Thymus (tissue), 11 donors: ENCODE results near the gene ANO2. TPM values are rescaled to one million over a fixed set of nuclear protein-coding genes. Genes with fewer than 3 reads are reported as not detected.

Experiments used
- DNase-seq, 9 donors: peaks; one replicate each; pipeline ENCODE4 v3.0.0-alpha.2; 2013; ENCODE audit warnings: low spot score in 9 of 9, low read depth in 6 of 9, missing footprints in 1 of 9
- H3K27ac ChIP-seq, 2 donors: one replicate each; pipeline ENCODE4 v1.5.1; 2013; ENCODE audit warnings: control low read depth in 1 of 2, low read depth in 1 of 2, low read length in 1 of 2, mild to moderate bottlenecking in 1 of 2, moderate library complexity in 1 of 2
- H3K27me3 ChIP-seq, 2 donors: one replicate each; pipeline ENCODE4 v1.5.1; 2013; ENCODE audit warnings: low read length in 1 of 2; ENCODE audit not compliant: control insufficient read depth in 2 of 2, insufficient read depth in 1 of 2
- H3K36me3 ChIP-seq, 2 donors: one replicate each; pipeline ENCODE4 v1.5.1; 2013; ENCODE audit warnings: low read length in 1 of 2, mild to moderate bottlenecking in 1 of 2, moderate library complexity in 1 of 2; ENCODE audit not compliant: control insufficient read depth in 2 of 2, insufficient read depth in 2 of 2
- H3K4me1 ChIP-seq, 2 donors: one replicate each; pipeline ENCODE4 v1.5.1; 2013; ENCODE audit warnings: low read length in 2 of 2; ENCODE audit not compliant: control insufficient read depth in 2 of 2, insufficient read depth in 2 of 2
- H3K4me3 ChIP-seq, 2 donors: one replicate each; pipeline ENCODE4 v1.5.1; 2013; ENCODE audit warnings: low read length in 2 of 2, control low read depth in 1 of 2, mild to moderate bottlenecking in 1 of 2
- H3K9me3 ChIP-seq, 2 donors: one replicate each; pipeline ENCODE4 v1.5.1; 2013; ENCODE audit warnings: low read length in 1 of 2, mild to moderate bottlenecking in 1 of 2; ENCODE audit not compliant: control insufficient read depth in 2 of 2, insufficient read depth in 1 of 2
- WGBS: extraction: QIAGEN DNeasy Blood & Tissue Kit; methylation state at CpG from one replicate; pipeline ENCODE4 v1.1.7; 2013; 5-methylcytosine and 5-hydroxymethylcytosine counted together
- polyA plus RNA-seq: library from polyadenylated mRNA; stranded (reverse); fragments of 200-250 nt; gene quantifications from one replicate; pipeline ENCODE4 v1.2.3, GENCODE V29; 2013
- total RNA-seq: library from RNA; stranded (reverse); fragments of 120-200 nt; gene quantifications from one replicate; pipeline ENCODE4 v1.2.4, GENCODE V29; 2013
- donor health status: healthy.

The ANO2 gene
- total and polyA plus RNA-seq, 2 donors = 0.57 to 1.4 TPM

DNA sequence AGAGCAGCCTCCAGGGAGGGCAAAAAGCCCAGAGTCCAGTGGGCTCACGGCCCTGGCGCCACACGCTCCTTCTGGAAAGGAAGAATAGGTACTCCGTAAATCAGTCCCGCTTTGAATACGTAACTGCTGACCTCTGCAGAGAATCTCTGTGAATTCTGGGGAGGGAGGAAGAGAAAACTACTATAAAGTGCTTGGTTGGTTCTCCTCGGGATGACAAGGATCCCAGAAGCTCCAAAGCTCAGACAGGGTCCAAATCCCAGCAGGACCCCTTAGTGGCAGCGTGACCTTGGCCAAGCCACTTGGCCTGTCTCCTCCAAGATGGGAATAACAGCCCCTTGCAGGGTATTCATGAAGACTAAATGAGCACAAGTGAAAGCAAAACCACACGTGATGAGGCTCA, 31.7 kb downstream of the ANO2 start:
- DNase-seq = no peak
- 89% methylated on average over 9 of the region's 9 CpGs for WGBS
- Histone ChIP-seq H3K9me3 (no peaks in the 10 kb centered on the region), H3K27me3 (no peaks in the 10 kb centered on the region), H3K27ac (no peak overlapping the region), H3K4me3 (no peak overlapping the region), H3K4me1 (no peaks in the 10 kb centered on the region), H3K36me3 (no peaks in the 10 kb centered on the region)

DNA sequence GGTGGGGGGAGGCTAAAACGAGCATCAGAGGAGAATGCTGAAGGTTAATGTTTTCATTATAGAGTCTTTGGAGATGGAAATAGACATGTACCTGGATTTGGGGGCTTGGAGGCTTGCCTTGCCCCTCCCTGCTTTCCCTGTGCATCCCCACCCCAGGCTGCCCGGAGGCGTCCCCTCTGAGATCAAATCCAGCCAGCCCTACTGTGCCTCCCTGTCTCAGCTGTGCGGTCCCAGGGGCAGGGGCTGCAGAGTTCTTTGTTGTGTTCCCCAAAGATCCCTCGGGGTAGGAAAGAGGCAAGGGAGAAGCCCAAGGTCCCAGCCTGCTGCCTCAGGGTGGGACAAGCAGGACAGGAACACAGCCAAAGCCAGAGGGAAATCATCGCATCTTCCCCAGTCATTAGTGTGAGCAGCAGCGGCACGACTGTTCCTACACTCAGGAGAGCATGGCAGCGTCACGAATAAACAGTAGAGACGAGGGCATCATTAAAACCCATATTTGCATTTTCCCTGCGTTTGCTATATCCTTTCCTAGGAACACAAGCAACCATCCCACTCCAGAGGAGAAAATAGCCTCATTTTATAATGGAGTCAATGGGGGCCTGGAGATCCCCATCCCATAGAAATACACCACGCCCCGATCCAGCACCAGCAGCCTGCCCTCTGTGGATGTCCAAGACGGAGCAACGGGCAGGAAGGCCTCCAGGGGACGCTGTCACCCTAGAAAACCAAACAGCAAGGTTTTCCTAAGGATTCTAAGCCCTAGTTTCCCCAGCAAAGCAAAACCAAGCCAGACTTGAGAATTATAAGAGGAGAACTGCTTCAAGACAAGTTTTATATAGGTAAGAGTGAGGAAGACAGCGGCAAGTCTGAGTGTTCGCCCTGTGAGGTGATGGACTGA, 32.4 kb downstream of the ANO2 start:
- H3K27ac ChIP-seq = no peak overlapping the region
- no peaks in the 10 kb centered on the region for H3K27me3 ChIP-seq
- no peak for DNase-seq
- H3K9me3 ChIP-seq = no peaks in the 10 kb centered on the region
- no peaks in the 10 kb centered on the region for H3K36me3 ChIP-seq
- no peak overlapping the region for H3K4me3 ChIP-seq
- 94% methylated on average over 19 of the region's 19 CpGs for WGBS
- H3K4me1 ChIP-seq = no peaks in the 10 kb centered on the region

DNA sequence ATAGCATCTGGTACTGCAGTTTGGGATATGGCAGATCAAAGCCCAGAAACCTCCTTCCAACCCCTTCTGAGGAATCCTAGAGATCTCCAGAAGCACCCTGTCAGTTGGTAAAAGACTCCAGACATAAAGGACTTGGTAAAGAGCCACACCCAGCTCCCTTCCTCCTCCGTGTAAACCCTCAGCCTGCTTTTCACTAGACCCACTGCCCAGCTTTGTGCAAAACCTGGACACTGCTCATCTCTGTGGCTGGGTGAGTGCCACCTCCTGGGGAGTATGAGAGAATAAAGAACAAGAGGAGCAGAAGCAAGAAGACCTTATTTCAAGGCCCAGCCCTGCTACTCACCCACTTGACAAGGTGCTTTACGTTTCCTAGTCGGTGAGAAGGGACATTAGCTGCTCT, 33.0 kb downstream of the ANO2 start:
- no peaks in the 10 kb centered on the region for H3K36me3 ChIP-seq
- H3K9me3 ChIP-seq = no peaks in the 10 kb centered on the region
- H3K27me3 ChIP-seq = no peaks in the 10 kb centered on the region
- WGBS = 91% methylated on average over 3 of the region's 3 CpGs
- no peak overlapping the region for H3K4me3 ChIP-seq
- DNase-seq = no peak
- H3K27ac ChIP-seq = no peak overlapping the region
- no peaks in the 10 kb centered on the region for H3K4me1 ChIP-seq

DNA sequence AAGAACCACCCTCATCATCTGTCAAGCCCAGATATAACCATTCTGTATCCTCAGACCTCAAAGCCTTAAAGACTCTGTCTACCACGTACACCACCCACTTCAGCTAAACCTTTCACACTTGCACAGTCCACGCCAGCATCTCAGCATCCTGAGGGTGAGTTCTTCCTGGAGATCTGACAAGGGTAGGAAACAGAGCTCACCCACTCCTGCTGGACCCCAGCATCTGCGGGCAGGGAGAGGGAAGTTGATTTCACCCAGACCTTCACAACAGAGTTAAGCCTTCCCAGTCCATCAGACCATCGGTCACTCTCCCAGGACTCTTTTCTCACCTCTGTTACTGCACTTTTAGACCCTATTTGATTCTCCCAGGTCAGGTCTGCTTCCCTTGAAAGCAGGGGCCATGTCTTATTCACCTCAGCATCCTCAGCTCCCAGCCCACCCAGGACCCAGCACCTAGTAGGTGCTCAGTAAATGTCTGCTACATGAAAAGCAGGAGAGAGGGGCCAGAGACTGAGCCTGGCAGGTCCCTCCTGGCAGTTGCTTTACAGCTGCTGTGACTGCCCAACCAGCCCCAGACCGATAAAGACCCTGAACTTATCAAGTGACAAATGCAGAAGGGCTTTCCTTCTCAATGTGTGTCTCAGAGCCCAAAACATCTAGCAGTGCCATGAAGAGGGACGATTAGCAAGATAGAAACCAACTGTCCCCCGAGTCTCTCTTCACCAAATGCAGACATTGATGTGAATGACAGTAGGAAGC, 34.1 kb downstream of the ANO2 start:
- WGBS = 89% methylated on average over 7 of the region's 7 CpGs
- H3K4me1 ChIP-seq = no peaks in the 10 kb centered on the region
- H3K4me3 ChIP-seq = no peak overlapping the region
- no peaks in the 10 kb centered on the region for H3K27me3 ChIP-seq
- H3K36me3 ChIP-seq = no peaks in the 10 kb centered on the region
- no peak overlapping the region for H3K27ac ChIP-seq
- no peaks in the 10 kb centered on the region for H3K9me3 ChIP-seq
- no peak for DNase-seq

DNA sequence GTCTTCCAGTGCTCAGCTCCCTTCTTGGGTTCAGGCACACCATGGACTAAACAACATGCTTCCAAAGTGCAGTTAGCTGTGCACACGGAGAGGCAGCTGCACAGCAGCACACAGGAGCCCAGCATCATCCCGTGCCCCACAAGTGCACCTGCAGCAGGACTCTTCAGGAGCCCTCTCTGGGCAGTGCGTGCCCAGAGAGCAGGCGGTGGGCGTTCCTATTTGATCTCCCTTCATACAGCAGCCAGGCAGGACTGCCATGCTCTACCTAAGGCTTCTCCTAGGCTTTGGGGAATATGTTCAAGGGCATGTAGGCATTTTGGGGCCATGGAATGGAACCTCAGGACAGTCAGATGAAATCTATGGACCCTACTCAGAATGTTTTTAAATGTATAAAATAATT, 35.5 kb downstream of the ANO2 start:
- no peaks in the 10 kb centered on the region for H3K9me3 ChIP-seq
- no peaks in the 10 kb centered on the region for H3K27me3 ChIP-seq
- DNase-seq = no peak
- H3K4me1 ChIP-seq = no peaks in the 10 kb centered on the region
- 96% methylated on average over 5 of the region's 5 CpGs for WGBS
- H3K27ac ChIP-seq = no peak overlapping the region
- no peaks in the 10 kb centered on the region for H3K36me3 ChIP-seq
- H3K4me3 ChIP-seq = no peak overlapping the region

DNA sequence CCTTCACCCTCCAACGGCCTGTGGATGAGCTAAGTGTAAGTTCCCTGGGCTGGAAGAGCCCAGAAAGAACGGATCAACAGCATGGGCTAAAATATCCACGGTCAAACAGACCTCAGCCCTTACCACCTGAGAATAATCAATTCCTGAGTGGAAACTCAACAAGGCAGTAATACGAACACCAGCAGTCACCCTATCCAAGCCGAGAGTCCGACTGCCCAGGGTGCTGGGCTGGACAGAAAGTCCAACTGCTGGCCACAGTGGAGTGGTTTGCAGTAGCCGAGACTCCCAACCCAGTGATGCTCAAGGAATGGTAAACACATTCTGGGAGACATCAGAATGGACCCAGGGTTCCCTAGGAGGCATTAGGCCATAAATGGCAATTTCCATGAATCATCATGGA, 36.8 kb downstream of the ANO2 start:
- no peak for DNase-seq
- H3K36me3 ChIP-seq = no peaks in the 10 kb centered on the region
- H3K27ac ChIP-seq = no peak overlapping the region
- WGBS = 85% methylated on average over 7 of the region's 7 CpGs
- H3K4me3 ChIP-seq = no peak overlapping the region
- no peaks in the 10 kb centered on the region for H3K9me3 ChIP-seq
- H3K27me3 ChIP-seq = no peaks in the 10 kb centered on the region
- H3K4me1 ChIP-seq = no peaks in the 10 kb centered on the region

DNA sequence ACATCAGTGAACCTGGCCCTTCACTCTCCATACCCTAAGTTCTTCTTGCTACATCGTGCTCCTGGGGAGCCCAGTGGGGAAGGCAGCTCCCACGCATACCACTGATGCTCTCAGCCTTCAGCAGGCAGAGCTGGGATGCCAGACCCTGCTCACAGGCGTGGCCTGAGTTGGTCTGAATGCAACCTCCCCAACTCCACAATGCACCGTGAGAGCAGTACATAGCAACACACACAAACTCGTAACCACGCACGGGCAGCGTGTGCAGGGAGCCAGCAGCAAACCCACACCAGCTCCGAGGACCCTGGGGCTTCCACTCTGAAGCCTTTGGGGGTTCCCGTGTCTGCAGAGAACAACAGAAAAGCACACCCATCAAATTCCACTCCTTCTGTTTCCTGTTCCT, 37.3 kb downstream of the ANO2 start:
- no peak for DNase-seq
- H3K4me3 ChIP-seq = no peak overlapping the region
- no peak overlapping the region for H3K27ac ChIP-seq
- 49% methylated on average over 10 of the region's 10 CpGs for WGBS
- no peaks in the 10 kb centered on the region for H3K27me3 ChIP-seq
- H3K36me3 ChIP-seq = no peaks in the 10 kb centered on the region
- no peaks in the 10 kb centered on the region for H3K4me1 ChIP-seq
- no peaks in the 10 kb centered on the region for H3K9me3 ChIP-seq

DNA sequence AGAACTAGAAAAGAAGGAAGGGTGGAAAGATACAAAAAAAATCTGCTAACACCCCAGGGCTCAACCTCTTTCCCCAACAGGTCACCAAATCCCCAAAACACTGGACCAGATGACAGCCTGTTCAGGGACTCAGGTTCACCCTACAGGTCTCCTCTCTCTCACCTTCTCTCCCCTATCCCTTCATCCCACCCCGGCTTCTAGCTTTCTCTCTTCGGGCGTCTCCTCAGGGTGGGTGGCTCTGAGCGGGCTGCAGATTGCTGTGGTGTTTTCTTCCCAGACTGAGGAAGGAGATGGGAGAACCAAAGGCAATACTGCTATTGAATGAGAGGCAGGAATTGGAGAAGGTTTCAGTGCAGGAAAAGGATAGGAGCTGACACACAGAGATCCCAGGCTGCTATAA, 39.3 kb downstream of the ANO2 start:
- WGBS = 97% methylated on average over 4 of the region's 4 CpGs

DNA sequence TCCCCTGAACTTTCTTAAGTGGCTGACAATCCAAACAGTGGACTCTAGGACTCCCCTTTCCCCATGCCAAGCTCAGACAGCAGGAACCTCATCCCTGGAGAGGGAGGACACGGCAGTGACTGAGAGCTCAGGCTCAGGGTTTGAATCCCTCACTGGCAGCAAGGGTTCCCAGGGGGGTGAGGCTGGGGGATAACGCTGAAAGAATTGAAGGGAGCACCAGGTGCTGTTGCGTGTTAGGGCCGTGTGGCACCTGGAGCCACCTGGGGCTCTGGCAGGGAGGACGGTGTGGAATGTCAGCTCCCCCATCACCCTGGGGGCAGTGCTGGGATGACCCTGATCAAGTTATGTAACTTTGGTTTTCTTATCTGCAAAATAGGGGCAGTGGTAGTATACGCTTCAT, 40.1 kb downstream of the ANO2 start:
- Histone ChIP-seq H3K4me3 (no peak overlapping the region), H3K9me3 (no peaks in the 10 kb centered on the region), H3K27ac (no peak overlapping the region), H3K4me1 (no peaks in the 10 kb centered on the region), H3K36me3 (no peaks in the 10 kb centered on the region), H3K27me3 (no peaks in the 10 kb centered on the region)
- WGBS = 90% methylated on average over 6 of the region's 6 CpGs
- no peak for DNase-seq

More for the DNA sequence above, 39.3 kb downstream of the ANO2 start:
- H3K27ac ChIP-seq = no peak overlapping the region
- no peaks in the 10 kb centered on the region for H3K4me1 ChIP-seq
- no peaks in the 10 kb centered on the region for H3K27me3 ChIP-seq
- H3K9me3 ChIP-seq = no peaks in the 10 kb centered on the region
- no peaks in the 10 kb centered on the region for H3K36me3 ChIP-seq
- no peak for DNase-seq
- H3K4me3 ChIP-seq = no peak overlapping the region
